Central memory CD8-positive, alpha-beta T cell (primary cell): ENCODE results near the gene TARDBP.

ENCODE experiments used
- ATAC-seq: fragments of 150-1000 bp; cut with Tn5 transposase; replicated peaks from 2 replicates; pipeline ENCODE4 v1.10.0; 2022; ENCODE audit warnings: mild to moderate bottlenecking, moderate FRiP score, moderate number of reproducible peaks; ENCODE audit not compliant: poor library complexity, severe bottlenecking; ENCODE audit errors: extremely low read depth
- DNase-seq, 2 donors: peaks; one replicate each; pipeline ENCODE4 v3.0.0; 2021; ENCODE audit warnings: low spot score in 2 of 2
- H3K27ac Mint-ChIP-seq: one replicate; pipeline ENCODE4 v1.8.0; 2022; ENCODE audit warnings: low read depth, mild to moderate bottlenecking, moderate library complexity, mixed read lengths
- H3K27me3 Mint-ChIP-seq: one replicate; pipeline ENCODE4 v1.8.0; 2022; ENCODE audit warnings: mixed read lengths
- H3K36me3 Mint-ChIP-seq: one replicate; pipeline ENCODE4 v1.8.0; 2022; ENCODE audit warnings: mild to moderate bottlenecking, moderate library complexity, mixed read lengths; ENCODE audit not compliant: insufficient read depth
- H3K4me1 Mint-ChIP-seq: one replicate; pipeline ENCODE4 v1.8.0; 2022; ENCODE audit warnings: mixed read lengths
- H3K4me3 Mint-ChIP-seq: one replicate; pipeline ENCODE4 v1.8.0; 2022; ENCODE audit warnings: mild to moderate bottlenecking, moderate library complexity, mixed read lengths
- H3K9me3 Mint-ChIP-seq: one replicate; pipeline ENCODE4 v1.8.0; 2022; ENCODE audit warnings: mixed read lengths

Gene TARDBP

DNA sequence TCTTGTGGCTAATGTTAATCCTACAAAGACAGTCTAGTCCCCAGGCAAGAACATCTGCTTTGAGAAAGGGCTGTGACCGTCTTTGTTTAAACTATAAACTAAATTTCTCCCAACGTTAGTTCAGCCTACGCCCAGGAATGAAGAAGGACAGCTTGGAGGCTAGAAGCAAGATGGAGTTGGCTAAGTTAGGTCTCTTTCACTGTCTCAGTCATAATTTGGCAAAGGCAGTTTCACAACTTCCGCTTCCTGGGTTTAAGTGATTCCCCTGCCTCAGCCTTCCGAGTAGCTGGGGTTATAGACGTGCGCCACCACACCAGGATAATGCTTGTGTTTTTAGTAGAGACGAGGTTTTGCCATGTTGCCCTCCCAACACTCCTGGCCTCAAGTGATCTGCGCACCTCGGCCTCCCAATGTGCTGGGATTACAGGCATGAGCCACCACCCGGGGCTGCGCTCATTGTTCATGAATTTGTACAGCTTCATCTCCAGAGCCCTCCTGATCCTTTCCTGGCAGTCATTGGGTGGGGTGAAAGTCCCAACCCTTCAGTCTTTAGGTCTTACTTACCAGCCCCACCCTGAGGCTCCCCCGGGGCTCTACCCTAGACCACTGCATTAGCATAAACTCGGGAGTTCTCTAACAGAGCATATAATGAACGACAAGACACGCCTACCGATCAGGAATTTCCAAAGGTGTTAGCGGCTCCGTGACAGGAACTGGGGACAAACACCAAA lies 39.5 kb downstream of the TARDBP start:
- Mint-ChIP-seq H3K27me3 (no peaks in the 10 kb centered on the region), H3K4me3 (no peak overlapping the region), H3K27ac (no peak overlapping the region), H3K9me3 (no peaks in the 10 kb centered on the region), H3K36me3 (peaks cover 12% of the 10 kb centered on the region), H3K4me1 (peaks cover 6% of the 10 kb centered on the region)
- no peak for DNase-seq
- no peak for ATAC-seq

DNA sequence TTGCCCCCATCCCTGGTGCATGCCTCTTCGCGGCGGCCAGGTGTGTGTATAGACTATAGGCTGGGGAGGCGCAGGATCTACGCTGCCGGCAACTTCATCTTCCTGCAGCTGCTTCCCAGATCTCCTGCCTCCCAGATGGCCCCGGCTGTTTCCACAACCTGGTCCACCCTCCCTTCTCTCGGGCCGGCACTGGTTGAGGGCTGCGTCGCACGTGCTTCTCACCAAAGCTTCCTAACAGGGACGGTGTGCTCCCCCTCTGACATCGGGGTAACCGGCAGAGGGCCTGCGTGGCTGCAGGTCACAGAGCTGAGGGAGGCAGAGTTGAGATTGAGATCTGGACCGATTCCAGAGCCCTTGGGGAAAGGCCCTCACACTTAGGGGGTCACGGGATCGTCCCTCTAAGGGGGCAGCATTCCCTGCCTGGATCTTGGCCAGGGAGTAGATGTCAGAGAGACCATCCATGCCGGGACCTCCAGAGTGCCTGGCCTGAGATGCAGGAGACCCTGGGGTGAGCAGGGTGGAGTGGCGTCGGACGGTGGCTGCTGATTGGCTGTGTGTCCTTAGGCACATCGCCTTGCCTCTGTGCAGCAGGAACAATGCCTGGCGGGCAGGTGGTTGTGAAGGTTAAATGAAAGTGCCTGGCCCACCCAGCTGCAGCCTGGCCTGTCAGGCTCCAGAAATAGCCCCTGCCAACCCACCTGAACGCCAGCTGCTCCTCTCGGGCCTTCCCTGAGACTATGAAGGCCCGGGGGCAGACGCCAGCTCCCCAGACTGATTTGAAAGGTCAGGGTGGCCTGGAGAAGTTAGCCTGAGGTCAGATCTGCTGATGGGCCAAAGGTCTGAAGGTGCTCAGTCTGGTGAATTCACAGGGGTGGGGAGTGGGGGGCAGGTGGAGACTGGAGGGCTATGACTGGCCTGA lies 40.6 kb downstream of the TARDBP start:
- ATAC-seq: no peak
- Mint-ChIP-seq H3K4me3 (no peak overlapping the region), H3K27me3 (no peaks in the 10 kb centered on the region), H3K4me1 (peaks cover 6% of the 10 kb centered on the region), H3K27ac (no peak overlapping the region), H3K9me3 (no peaks in the 10 kb centered on the region), H3K36me3 (peaks cover 13% of the 10 kb centered on the region)
- no peak for DNase-seq

GRCh38 chr1:11053758-11054137 lies 41.3 kb downstream of the TARDBP start:
- Mint-ChIP-seq H3K4me3 (no peak overlapping the region), H3K36me3 (peaks cover 15% of the 10 kb centered on the region), H3K27me3 (no peaks in the 10 kb centered on the region), H3K4me1 (peaks cover 7% of the 10 kb centered on the region), H3K9me3 (no peaks in the 10 kb centered on the region), H3K27ac (no peak overlapping the region)
- DNase-seq: no peak
- ATAC-seq: no peak

- peaks cover 18% of the 10 kb centered on the region for H3K36me3 Mint-ChIP-seq
- no peaks in the 10 kb centered on the region for H3K9me3 Mint-ChIP-seq
- H3K4me1 Mint-ChIP-seq: peaks cover 11% of the 10 kb centered on the region
- no peaks in the 10 kb centered on the region for H3K27me3 Mint-ChIP-seq
- no peak overlapping the region for H3K4me3 Mint-ChIP-seq
- ATAC-seq (no peak), DNase-seq (no peak)
- no peak overlapping the region for H3K27ac Mint-ChIP-seq
These were observed 41.7 kb downstream of the TARDBP start for GRCh38 chr1:11054181-11054580.

DNA sequence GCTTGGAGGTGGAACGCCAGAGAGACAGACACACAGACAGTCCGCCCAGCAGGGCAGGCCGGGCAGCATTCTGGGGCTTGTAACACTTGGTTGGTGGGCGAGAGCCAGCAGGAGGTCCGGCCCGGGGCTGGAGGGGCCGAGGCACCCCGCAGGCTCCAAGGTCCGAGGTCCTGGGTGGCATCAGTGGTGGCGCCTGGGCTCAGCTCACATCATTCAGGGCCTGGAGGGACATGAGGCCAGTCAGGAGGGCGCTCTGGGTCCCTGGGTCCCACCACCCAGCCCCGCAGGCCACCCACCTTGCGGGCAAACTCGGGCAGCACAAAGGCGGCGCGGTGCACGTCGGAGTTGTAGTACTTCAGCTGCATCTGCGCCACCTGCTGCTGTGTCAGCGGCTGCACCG lies 42.2 kb downstream of the TARDBP start:
- H3K4me3 Mint-ChIP-seq: no peak overlapping the region
- peaks cover 18% of the 10 kb centered on the region for H3K36me3 Mint-ChIP-seq
- ATAC-seq (no peak), DNase-seq (no peak)
- H3K4me1 Mint-ChIP-seq: peaks cover 14% of the 10 kb centered on the region
- no peaks in the 10 kb centered on the region for H3K27me3 Mint-ChIP-seq
- H3K9me3 Mint-ChIP-seq: no peaks in the 10 kb centered on the region
- no peak overlapping the region for H3K27ac Mint-ChIP-seq

DNA sequence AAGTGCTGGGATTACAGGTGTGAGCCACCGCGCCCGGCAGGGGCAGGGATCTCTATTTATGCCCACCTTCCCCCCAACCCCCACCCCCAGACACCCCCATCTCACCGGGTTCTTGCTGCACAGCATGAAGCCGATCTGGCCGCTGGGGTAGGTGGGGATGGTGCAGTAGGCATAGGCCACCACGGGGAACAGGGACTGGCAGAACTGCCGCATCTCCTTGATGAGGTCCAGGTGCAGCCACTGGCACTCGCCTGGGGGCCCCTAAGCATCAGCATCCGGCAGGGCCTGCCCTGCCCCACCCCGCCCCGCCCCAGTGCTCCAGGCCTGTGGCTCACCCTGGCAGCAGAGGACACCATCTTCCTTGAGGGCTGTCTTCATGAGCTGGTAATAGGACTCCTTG lies 43.2 kb downstream of the TARDBP start:
- no peak overlapping the region for H3K27ac Mint-ChIP-seq
- peaks cover 23% of the 10 kb centered on the region for H3K36me3 Mint-ChIP-seq
- DNase-seq: no peak
- ATAC-seq: no peak
- no peaks in the 10 kb centered on the region for H3K27me3 Mint-ChIP-seq
- H3K4me3 Mint-ChIP-seq: no peak overlapping the region
- peaks cover 18% of the 10 kb centered on the region for H3K4me1 Mint-ChIP-seq
- no peaks in the 10 kb centered on the region for H3K9me3 Mint-ChIP-seq

DNA sequence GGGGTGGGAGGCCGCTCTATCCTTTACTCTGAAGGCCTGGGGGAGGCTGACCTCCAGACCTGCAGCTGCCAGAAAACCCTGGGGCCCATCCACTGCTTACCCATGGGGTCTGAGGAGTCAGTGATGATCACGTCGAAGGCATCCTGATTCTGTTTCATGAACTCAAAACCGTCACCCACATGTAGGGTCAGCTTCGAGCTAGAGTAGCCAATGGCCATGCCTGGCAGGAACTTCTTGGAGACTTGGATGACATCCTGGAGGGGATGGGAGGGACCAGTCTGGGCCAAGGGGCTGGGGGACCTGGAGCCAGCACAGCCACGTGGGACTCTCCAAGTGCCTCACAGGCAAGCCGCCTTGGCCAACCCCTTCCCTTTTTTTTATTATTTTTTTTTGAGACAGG lies 44.0 kb downstream of the TARDBP start:
- DNase-seq (no peak), ATAC-seq (no peak)
- no peak overlapping the region for H3K27ac Mint-ChIP-seq
- H3K4me3 Mint-ChIP-seq: no peak overlapping the region
- peaks cover 24% of the 10 kb centered on the region for H3K36me3 Mint-ChIP-seq
- no peaks in the 10 kb centered on the region for H3K9me3 Mint-ChIP-seq
- H3K27me3 Mint-ChIP-seq: no peaks in the 10 kb centered on the region
- peaks cover 25% of the 10 kb centered on the region for H3K4me1 Mint-ChIP-seq

DNA sequence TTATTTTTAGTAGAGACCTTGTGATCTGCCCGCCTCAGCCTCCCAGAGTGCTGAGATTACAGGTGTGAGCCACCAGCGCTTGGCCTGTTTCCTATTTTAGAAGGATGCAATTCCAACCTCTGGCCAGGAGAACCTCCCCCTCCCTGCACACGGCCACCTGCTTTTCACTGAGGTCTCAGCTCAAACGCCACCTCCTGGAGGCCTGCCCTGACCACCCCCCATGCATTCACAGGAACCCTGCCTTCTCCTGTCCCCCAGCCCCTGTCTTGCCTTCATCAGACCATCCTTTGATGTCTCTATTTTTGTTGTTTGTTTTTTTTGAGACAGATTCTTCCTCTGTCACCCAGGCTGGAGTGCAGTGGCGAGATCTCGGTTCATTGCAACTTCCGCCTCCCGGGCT lies 45.0 kb downstream of the TARDBP start:
- H3K27ac Mint-ChIP-seq: no peak overlapping the region
- H3K27me3 Mint-ChIP-seq: no peaks in the 10 kb centered on the region
- DNase-seq (no peak), ATAC-seq (no peak)
- H3K9me3 Mint-ChIP-seq: no peaks in the 10 kb centered on the region
- H3K36me3 Mint-ChIP-seq: peaks cover 25% of the 10 kb centered on the region
- H3K4me1 Mint-ChIP-seq: peaks cover 24% of the 10 kb centered on the region
- no peak overlapping the region for H3K4me3 Mint-ChIP-seq

DNA sequence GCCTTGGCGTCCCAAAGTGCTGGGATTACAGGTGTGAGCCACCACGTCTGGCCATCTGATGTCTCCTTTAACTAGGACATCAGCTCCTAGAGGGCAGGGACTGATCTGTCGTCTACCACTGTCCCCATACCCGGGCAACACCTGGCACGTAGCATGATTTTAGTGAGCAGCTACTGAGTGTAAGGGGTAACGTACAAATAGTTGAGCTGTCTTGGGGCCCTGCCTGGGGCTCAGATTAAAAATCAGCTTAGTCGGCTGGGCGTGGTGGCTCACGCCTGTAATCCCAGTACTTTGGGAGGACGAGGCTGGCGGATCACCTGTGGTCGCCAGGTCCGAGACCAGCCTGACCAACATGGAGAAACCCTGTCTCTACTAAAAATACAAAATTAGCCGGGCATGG lies 45.6 kb downstream of the TARDBP start:
- peaks cover 30% of the 10 kb centered on the region for H3K4me1 Mint-ChIP-seq
- DNase-seq (no peak), ATAC-seq (no peak)
- H3K4me3 Mint-ChIP-seq: peak overlapping the region; percentile 96
- H3K36me3 Mint-ChIP-seq: peaks cover 26% of the 10 kb centered on the region
- no peaks in the 10 kb centered on the region for H3K27me3 Mint-ChIP-seq
- no peak overlapping the region for H3K27ac Mint-ChIP-seq
- no peaks in the 10 kb centered on the region for H3K9me3 Mint-ChIP-seq

DNA sequence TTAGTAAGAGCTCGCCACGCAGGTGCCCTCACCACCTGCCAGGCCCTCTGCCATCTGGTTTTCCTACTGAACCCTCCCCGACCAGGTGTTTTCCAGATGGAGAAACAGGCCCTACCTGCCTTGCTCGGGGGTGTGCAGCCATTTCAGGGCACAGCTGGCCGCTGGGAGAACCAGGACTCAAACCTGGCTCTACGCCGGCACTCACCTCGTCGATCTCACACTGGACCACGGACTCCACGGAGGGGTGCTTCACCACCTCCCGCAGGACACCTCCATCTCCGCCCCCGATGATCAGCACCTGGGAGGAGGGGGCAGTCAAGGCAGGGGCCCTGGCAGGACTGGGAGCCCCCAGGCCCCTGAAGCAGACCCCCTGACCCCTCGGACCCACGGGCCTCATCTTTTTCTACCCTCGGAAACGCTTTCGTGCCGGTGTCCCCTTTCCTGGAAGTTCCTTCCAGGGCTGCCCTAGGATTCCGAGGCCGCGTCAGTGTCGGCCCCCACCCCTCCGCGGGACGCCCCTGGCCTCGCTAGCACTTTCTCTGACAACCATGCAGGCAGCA lies 46.2 kb downstream of the TARDBP start:
- Mint-ChIP-seq H3K9me3 (no peaks in the 10 kb centered on the region), H3K36me3 (peaks cover 24% of the 10 kb centered on the region), H3K4me3 (peak overlapping the region; percentile 96), H3K4me1 (peaks cover 35% of the 10 kb centered on the region), H3K27ac (peak overlapping the region; percentile 86), H3K27me3 (no peaks in the 10 kb centered on the region)
- no peak for DNase-seq
- ATAC-seq: no peak

DNA sequence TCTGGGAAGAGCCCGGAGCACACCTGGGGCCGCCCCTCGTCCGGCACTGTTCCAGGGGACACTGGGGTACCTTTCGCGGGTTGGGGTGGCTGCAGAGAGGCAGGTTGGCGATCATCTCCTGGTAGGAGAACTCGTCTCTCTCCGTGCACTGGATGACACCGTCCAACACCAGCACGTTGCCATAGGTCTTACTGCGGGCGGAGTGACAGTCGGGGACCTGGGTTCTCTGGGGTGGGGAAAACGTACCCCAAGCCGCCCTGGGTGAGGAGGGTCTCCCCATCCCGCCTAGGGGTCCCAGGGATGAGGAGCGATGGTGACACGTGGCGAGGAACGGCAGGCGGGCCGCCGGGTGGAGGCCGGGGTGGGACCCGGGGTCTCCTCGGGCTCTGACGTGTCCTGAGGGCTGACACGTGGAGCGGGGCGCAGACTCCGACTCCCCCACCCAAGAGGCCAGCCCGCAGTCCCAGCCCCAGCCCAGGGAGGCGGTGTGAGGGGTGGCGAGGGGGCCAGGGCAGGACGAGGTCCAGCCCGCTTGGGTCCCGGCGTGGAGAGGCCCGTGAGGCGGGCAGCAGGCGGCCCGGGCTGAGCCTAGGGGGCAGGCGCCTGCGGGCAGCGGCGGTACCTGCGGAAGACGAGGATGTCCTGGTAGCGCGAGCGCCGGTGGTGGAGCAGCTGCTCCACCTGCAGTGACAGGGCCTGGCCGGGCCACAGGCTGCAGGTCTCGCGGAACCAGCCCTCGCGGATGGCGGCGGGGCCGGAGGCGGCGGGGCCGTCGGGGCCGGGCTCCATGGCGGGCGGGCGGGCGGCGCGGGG lies 46.9 kb downstream of the TARDBP start:
- ATAC-seq (peak; percentile 10), DNase-seq (peak in 1 of 2 donors; percentile 24)
- peaks cover 35% of the 10 kb centered on the region for H3K4me1 Mint-ChIP-seq
- H3K9me3 Mint-ChIP-seq: no peaks in the 10 kb centered on the region
- peaks cover 23% of the 10 kb centered on the region for H3K36me3 Mint-ChIP-seq
- peak overlapping the region; percentile 96 for H3K4me3 Mint-ChIP-seq
- peak overlapping the region; percentile 86 for H3K27ac Mint-ChIP-seq
- H3K27me3 Mint-ChIP-seq: no peaks in the 10 kb centered on the region
